GM10266 (cell line): Measurements from ENCODE around the gene EFNA4.

Experiments
- DNase-seq: peaks from one replicate; pipeline ENCODE4 v3.0.0; 2012; ENCODE audit errors: extremely low spot score
- TF ChIP-seq, protein P1 (sequence below): IDR thresholded peaks from 2 replicates; pipeline ENCODE4 v1.5.1; 2012; ENCODE audit warnings: mild to moderate bottlenecking, low read depth; ENCODE audit not compliant: control insufficient read depth, insufficient read depth; ENCODE audit errors: missing control alignments

Gene EFNA4, protein sequence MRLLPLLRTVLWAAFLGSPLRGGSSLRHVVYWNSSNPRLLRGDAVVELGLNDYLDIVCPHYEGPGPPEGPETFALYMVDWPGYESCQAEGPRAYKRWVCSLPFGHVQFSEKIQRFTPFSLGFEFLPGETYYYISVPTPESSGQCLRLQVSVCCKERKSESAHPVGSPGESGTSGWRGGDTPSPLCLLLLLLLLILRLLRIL

DNA sequence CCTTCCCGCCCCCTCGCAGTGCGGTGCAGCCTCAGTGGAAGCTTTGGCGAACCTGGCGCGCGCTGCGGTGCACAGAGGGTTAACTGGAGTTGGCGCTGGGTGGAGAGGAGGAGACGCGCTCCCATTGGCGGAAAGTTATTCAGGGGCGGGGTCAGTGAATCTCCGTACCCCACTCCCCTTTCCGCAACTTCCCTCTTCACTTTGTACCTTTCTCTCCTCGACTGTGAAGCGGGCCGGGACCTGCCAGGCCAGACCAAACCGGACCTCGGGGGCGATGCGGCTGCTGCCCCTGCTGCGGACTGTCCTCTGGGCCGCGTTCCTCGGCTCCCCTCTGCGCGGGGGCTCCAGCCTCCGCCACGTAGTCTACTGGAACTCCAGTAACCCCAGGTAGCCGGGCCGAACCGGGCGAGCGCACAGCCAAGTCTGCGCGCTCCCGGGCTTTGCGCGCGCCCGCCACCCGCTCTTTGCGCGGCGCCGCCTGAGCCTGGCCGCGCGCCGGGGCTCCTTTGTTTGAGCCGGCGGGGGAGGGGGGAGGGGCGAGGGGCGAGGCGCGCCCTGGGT lies at the start of gene EFNA4:
Gene EFNA4, plus strand, starts transcription at position 191 of the 561 bp plus-strand sequence. Its CDS starts 84 bp downstream, at position 275.
- TF ChIP-seq, protein P1, sequence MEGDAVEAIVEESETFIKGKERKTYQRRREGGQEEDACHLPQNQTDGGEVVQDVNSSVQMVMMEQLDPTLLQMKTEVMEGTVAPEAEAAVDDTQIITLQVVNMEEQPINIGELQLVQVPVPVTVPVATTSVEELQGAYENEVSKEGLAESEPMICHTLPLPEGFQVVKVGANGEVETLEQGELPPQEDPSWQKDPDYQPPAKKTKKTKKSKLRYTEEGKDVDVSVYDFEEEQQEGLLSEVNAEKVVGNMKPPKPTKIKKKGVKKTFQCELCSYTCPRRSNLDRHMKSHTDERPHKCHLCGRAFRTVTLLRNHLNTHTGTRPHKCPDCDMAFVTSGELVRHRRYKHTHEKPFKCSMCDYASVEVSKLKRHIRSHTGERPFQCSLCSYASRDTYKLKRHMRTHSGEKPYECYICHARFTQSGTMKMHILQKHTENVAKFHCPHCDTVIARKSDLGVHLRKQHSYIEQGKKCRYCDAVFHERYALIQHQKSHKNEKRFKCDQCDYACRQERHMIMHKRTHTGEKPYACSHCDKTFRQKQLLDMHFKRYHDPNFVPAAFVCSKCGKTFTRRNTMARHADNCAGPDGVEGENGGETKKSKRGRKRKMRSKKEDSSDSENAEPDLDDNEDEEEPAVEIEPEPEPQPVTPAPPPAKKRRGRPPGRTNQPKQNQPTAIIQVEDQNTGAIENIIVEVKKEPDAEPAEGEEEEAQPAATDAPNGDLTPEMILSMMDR = no peak
- peak; percentile 94 for DNase-seq

DNA sequence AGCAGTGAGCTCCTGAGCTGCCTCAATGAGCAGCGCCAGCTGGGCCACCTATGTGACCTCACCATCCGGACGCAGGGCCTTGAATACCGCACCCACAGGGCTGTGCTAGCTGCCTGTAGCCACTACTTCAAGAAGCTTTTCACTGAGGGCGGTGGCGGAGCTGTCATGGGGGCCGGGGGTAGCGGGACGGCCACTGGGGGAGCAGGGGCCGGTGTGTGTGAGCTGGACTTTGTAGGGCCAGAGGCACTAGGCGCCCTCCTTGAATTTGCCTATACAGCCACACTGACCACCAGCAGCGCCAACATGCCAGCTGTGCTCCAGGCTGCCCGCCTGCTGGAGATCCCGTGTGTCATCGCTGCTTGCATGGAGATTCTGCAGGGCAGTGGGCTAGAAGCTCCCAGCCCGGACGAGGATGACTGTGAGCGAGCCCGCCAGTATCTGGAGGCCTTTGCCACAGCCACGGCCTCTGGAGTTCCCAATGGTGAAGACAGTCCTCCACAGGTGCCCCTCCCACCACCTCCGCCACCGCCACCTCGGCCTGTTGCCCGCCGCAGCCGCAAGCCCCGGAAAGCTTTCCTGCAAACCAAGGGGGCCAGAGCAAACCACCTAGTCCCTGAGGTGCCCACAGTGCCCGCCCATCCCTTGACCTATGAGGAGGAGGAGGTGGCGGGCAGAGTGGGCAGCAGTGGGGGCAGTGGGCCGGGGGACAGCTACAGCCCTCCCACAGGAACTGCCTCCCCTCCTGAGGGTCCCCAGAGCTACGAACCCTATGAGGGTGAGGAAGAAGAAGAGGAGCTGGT lies 48.6 kb upstream of the EFNA4 start:
- no peak for DNase-seq
- TF ChIP-seq, protein P1 = no peak

DNA sequence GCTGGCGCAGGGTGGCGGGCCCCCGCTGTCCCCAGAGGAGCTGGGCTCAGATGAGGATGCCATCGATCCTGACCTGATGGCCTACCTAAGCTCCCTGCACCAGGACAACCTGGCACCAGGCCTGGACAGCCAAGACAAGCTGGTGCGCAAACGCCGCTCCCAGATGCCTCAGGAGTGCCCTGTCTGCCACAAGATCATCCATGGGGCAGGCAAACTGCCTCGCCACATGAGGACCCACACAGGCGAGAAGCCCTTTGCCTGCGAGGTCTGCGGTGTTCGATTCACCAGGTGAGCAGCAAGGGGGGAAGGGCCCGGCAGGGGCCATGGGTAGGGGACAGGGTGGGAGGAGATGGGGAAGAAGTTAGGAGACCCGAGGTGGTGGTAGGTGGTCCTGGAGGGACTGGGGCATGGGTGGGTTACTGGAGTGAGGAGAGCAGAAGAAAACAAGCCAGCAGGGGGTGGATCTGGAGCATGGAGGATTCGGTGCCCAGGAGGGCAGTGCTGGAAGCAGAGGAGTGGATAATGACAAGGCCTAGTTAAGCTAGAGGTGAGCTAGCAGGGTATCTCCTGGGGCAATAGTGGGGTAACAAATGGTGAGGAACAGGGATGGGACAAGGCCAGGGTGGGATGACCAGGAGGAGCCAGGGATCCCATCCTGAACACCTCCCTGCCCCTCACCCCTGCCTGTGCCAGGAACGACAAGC lies 47.9 kb upstream of the EFNA4 start:
- TF ChIP-seq, protein P1 = no peak
- DNase-seq = no peak

DNA sequence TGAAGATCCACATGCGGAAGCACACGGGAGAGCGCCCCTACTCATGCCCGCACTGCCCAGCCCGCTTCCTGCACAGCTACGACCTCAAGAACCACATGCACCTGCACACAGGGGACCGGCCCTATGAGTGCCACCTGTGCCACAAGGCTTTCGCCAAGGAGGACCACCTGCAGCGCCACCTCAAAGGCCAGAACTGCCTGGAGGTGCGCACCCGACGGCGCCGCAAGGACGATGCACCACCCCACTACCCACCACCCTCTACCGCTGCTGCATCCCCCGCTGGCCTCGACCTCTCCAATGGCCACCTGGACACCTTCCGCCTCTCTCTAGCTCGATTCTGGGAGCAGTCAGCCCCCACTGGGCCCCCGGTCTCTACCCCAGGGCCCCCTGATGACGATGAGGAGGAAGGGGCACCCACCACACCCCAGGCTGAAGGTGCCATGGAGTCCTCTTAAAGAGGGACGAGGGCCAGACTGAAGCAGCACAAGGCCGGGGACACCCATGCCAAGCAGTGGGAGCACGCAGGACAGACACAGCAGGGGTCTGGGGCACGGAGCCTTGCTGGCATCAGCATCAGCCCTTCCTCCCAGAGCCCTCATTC lies 47.2 kb upstream of the EFNA4 start:
- DNase-seq = no peak
- TF ChIP-seq, protein P1 = no peak

DNA sequence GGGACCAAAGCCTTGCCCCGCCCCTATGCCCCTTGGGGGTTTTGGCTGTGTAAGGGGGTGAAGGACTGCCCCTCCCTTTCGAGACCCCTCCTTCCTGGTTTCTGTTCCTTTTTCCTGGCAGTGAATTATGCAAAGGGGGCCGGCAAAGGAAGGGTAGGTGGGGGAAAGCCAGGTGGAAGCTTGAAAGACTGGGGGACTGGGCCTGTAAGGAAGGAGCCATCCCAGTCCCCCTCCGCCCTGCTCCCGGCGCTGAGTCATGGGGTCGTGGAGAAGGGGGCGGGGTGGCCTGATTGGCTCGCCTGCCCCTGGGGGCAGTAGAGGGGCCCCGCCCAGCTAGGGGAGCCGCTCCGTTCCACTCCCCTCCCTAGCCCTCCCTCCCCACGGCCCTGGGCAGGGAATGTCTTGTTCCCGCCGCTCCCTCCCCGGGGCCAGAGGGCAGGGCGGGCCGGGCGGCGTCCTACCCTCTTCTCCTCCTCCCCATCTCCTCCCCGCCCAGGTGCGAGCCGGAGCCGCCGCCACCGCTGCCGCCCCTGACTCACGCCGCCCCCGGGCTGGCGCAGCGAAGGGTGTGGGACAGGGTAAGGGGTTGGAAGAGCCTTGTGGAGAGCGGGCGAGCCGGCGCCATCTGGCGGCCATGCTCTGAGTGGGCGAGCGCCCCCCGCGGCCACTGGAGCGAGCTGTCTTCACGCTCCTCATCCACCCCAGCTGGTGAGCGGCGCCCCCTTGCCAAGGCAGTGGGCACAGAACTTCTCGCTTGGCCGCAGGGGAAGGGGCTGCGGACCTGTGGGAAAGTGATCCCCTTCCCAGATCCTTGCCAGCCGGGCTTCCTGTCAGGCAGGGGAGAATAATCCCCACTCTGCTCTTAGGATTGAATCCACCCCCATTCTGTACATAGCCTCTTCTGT lies 46.2 kb upstream of the EFNA4 start:
- peak; percentile 87 for DNase-seq
- TF ChIP-seq, protein P1 = peak; percentile 100

DNA sequence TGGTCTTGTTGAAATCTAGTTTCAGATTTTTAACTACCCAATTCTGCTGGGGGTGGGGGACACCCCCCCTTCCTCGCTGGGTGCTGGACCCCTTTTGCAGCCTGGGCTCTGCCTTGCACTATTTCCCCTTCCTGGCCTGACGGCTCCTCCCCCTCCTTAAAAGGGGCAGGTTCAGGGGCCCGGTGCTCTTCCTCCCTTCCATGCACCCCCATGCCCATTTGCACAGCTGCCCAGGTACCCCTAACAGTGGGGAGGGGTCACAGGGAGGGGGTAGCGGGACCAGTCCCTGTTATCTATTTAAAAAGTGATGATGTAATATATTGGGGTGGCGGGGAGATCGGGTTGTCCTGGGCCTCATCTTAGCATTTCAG lies 45.6 kb upstream of the EFNA4 start:
- TF ChIP-seq, protein P1 = no peak
- DNase-seq = peak; percentile 61
